GM21367 (cell line): ENCODE measurements around the gene ASPG.

Source experiments
- ATAC-seq: cut with Tn5 transposase; IDR thresholded peaks from one replicate; pipeline ENCODE4 v1.9.1; 2021; ENCODE audit not compliant: unreplicated experiment

Gene ASPG

DNA sequence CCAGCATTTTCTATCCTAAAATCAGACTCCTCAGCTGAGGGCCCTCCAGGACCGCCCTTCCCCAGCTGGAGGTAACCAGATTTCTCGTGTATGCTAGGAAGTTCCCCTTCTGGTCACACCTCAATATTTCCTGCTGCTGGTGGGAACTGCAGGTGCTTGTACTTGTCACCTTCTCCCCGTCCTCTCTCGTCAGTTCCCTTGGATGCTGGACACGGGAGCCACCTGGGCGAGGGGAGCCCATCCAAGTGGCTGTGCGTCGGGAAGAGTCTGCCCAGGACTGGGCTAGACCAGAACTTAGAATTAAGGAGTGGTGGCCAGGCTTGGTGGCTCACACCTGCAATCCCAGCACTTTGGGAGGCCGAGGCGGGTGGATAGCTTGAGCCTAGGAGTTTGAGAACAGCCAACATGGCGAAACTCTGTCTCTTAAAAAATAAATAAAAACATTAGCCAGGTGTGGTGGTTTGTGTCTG lies 29.7 kb downstream of the ASPG start:
- no peak for ATAC-seq

DNA sequence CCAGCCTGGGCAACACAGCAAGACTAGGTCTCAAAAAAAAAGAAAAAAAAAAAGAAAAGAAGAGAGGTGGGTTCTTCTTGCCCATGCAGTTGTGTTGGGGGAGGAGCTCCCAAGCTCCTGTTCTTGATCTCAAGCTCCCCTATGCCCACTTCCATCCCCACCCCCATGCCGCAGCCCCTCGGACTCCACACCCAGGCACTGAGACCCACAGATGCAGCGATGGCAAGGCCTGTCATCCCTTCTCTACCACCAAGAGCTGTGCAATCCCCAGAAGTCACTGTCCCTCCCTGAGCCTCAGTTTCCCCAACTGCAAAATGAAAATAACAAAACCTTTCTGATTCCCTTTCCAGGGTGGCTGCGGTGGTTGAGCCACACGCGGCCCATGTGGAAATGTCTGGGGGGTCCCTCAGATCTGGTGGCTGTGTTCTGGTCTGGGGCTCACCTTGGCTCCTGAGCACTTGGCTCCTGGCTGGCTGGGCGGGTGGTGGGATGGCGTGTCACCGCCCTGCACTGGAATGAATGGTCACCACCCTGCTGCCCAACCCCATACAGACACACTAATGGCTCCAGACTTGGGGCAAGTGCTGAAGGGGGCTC lies 30.3 kb downstream of the ASPG start:
- no peak for ATAC-seq

DNA sequence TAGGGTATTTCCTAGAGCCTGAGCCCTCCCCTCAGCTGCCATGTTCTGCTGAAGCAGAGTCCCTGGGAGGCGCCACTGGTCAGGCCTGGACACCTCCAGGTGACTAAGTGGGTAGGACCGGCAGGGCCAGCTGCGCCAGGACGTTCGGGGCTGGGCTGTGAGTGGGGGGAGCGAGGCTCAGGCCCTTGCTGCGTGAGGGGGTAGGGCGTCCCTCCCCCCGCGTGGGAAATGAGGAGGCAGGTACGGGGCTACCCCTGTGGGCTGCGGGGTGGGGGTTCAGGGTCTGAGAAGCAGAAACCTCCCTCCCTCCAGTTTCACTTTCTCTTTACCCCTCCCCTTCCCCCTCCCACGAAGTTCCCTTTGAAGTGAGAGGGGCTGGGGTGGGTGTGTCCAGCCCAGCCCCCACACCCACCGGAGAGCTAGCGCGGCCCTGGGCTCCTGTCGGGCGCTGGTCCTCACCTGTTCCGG lies 30.8 kb downstream of the ASPG start:
- no peak for ATAC-seq

DNA sequence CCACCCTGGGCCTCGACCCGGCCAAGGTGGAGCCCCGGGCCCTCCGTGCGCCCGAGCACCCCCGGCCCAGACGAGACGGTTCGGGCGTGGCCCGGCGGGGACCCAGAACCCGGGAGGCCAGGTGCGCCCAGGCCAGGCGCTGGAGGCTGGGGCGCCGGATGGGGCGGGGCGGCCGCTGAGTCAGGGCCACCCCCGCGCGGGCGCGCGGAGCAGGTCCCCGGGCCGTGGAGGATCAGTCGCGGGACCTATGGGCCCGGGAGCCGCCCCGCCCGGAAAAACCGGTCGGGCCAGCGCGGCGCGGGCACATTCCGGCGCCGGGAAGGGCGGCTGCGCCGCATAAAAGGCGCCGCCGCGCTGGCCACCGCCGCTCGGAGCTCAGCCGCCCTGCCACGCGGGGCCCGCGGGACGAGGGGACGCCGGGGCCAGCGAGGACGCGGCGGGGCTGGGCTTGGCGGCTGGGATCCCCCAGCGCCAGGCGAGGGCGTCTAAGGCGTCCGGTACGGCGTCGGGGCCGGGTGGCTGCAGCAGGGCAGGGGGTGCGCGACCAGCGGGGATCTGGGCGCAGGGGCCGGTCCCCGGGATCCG lies 31.3 kb downstream of the ASPG start:
- ATAC-seq: no peak

DNA sequence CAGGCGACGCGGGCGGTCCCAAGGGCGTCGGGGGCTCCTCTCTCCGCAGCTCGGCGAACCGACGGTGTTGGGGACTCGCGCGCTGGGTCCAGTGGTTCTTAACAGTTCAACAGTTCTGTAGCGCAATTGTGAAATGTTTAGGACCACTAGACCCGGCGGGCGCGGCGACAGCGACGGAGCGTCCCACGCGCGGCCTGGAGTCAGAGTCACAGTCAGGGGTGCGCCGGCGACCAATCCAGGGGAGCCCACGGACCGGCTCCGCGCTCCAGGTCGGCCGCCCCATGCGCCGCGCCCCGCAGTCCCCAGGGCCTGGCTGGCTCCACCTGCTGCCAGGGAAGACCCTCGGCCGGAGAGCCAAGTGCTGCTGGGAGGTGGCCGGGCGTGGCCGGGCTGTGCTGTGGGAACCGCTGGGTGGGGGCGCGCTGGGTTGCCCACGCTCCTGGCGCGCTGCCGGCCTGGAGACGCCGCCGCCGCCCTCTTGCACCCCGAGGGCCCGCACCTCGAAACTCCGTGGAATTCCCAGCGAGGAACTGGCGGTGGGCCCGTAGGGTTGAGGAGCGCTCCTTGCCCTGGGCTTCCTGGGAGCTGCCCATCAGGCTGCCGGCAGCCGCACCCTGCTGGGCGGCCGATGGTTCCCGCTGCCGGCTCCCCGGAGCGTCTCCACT lies 32.0 kb downstream of the ASPG start:
- no peak for ATAC-seq

DNA sequence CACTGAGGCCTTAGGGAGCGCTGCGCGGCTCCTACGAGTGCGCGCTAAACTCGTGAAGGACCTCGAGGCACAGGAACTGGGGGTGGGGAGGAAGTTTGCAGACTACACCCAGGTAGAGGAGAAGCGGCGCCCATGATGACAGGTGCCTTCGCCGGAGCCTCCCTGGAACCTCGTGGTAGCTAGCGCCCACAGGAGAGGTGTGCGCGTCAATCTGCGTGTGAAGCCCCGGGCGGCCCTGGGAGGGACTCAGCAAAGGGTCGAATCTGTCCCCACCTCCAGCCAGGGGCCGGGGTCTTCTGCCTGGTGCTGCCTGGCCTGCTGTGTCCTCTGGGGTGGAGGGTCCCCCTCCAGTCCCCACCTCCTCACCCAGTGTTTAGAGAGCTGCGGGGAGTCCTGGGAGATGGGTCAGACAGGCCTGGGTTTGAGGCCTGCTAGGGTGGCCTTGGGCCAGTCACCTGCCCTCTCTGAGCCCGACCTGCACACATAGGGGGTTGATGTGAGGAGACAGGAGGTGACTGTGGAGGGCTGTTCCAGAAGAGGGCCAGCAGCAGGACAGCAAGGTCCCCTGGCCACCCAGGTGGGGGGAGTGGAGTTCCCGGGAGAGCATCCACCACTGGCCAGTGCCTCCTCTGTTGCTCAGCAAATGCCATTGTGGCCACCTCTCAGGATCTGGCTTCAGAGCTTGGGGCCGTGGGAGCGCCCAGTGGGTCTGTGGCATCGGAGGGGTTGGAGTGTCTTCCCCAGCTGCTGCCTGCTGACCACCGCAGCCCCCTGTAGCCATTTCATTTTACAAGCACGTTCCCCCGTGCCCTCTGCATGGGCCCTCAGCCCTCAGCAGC lies 32.7 kb downstream of the ASPG start:
- ATAC-seq: no peak

DNA sequence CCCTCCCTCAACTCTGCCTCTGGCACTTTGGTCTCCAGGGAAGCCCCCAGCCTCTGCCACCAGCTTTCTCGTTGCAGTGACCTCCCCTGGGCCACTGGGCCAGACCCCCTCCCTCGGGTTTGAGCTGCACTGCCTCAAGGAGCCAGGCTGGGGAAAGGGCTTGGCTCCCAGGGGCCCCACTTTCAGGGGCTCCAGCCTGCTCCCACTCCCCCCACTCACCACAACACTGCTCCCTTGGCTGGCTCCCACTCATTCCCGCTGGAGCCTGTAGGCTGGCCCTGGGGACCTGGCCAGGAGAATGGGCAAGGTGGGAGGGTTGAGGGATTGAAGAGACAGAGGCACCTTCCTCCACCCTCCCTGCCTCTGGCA lies 33.6 kb downstream of the ASPG start:
- no peak for ATAC-seq

DNA sequence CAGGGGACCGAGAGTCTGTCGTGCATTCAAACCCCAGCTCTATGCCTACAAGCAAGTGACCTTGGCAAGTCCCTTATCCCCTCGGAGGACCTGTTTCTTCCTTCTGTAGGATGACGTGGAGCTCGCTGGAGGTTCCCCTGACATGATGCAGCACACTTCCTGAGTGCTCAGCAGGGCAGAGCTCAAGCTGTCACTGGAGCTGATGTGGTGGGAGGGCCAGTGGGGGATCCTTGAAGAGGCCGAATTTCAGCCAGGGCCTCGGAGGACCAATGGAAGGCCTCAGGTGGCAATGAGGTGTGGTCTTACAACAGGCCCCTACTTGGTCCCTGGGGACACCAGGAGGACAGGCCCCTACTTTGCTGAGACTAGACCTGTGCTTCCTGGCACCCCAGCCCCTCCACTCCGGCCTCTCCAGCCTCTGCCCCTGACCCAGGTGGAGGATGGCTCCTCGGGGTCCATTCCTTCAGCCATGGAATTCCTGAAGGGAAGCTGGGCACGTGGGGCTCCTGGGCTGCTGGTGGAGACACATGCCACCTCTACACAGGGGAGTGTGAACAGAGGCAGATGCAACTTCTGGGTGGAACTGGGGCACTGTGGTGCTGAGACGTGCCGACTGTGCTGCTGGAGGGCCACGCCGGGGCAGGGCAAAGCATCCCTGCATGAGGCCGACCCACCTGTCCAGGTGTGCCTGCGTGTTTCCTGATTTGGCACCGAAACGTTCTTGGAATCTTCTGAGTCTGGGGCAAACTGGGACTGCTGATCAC lies 34.2 kb downstream of the ASPG start:
- no peak for ATAC-seq

DNA sequence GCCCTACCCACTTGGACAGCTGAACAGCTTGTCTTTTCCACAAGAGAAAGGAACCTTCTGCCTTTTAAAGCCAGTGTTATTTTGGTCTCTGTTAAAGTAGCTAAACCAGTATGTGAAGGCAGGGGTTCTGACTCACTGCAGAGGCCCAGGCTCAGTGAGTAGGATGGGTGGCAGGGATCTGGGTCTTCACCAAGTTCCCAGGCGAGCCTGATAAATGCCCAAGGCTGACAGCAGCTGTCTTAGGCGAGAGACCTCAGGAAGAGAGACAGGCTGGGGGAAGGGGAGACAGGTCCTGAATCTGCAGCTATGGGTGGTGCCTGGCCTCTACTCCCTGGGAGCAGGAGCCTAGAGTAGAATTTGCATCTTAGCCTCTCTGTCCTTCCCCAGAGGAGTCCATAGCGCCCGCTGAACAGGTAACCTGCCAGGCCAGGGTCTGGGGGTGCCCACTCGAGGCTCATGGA lies 34.8 kb downstream of the ASPG start:
- ATAC-seq: no peak

DNA sequence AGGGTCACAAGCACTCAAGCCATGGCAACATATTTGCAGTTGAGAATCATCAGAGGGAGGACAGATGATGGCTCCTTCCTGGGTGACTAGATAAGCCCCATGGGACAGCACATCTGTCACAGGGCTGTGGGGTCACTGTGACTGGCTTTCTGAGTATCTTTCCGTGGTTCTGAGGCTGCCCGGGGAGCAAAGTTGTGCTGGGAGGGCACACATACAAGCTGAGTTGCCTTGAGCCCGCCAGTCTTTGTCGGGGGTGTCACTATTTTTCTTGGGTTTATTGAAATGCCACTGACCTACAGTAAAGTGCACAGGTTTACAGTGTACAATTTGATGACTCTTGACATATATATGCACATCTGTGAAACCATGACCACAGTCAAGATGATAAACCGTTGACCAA lies 35.6 kb downstream of the ASPG start:
- ATAC-seq: no peak

DNA sequence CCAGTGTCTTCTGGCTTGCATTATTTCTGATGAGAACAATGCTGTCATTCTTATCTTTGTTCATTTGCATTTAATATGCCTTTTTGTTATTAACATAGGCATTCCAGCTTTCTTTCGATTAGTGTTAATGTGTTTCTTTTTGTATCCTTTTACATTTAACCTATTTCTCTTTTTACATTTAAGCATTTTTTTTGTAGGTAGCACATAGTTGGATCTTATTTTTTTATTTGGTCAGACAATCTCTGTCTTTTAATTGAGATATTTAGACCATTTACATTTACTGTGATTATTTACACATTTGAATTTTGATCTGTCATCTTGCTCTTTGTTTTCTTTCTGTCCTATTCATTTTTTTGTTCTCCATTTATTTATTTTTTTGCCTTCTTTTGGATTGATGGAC lies 38.4 kb downstream of the ASPG start:
- ATAC-seq: no peak

DNA sequence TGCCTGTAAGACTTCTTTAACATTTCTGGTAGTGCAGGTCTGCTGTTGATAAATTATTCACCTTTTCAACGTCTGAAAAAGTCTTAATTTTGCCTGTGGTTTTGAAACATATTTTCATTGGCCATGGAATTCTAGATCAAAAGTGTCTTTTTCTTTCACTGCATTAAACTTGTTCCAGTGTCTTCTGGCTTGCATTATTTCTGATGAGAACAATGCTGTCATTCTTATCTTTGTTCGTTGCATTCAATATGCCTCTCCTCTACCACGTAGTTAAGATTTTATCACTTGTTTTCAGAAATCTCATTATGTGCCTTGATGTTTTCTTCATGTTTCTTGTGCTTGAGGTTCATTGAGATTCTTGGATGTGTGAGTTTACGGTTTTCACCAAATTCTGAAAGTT lies 39.5 kb downstream of the ASPG start:
- ATAC-seq: no peak

DNA sequence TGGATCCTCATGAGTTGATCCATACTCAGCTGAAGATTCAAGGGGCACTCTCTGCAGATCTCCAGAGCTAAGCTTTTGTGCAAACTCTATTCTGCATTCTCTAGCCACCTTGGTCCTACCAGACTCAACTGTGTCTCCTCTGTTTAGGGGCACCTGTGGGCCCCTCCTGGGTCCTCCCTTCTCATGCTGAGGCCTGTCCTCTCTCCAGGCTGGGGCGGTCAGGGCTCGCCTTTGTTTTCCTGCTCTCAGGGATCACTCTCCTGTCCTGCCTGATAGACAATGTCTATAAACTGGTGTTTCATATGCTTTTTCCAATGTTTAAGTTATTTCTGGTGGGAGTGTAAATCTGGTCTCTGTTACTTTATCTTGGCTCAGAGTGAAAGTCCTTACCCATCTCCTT lies 41.3 kb downstream of the ASPG start:
- ATAC-seq: no peak

DNA sequence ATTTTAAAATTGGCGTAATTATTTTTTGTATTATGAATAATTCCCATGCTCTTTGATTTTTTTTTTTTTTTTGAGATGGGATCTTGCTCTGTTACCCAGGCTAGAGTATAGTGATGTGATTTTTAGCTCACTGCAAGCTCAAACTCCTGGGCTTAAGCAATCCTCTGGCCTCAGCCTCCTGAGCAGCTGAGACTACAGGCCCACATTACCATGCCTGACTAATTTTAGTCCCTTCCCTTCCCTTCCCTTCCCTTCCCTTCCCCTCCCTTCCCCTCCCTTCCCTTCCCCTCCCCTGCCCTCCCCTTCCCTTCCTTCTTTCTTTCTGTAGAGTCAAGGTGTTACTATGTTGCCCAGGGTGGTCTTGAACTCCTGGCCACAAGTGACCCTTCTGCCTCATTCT lies 43.5 kb downstream of the ASPG start:
- ATAC-seq: no peak

DNA sequence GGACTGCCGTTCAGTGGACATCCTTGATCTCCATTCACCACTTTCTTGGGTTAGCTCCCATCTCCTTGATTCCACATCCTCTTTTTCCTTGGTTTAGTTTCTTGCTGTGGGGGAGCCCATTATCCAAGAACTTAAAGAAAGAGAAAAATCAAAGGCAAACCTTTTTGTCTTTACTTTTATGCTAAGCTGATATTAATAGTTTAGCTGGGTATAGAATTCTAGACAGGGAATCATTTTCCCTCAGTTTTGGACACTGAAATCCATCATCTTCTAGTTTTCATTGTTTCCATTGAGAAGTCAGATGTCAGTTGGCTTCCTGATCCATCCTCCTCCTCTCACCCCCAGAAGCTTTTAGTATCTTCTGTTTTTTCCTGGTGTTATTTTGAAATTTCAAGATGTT lies 44.1 kb downstream of the ASPG start:
- ATAC-seq: no peak

DNA sequence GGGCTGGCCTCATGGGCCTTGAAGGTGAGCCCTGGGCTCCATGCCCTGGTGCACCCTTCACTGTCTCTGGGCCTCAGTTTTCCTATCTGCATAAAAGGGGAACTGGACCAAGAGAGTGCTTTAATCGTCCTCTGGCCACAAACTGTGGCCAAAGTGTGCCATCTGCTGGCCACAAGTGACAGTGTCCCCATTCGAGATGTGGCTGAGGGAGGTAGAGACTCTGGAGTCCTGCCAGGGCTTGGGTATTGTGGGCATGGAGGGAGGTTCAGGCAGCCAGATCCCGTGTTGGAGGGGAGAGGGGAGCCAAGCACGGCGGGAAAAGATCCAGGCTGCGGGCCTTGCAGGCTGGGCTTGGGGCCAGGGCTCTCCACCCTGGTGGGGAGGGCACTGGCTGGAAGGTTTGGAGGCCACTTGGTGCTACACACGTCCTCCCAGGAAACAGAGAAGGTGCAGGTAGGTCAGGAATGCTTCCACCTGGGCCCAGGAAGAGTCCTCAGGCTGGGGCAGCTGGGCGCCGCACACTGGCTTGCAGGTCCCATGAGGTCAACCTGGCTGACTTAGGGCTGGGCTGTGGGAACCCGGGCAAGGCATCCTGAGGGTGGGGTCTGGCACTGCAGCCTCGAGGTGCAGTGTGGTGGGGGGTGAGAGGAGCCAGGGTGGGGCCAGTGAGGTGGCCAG lies 45.6 kb downstream of the ASPG start:
- ATAC-seq: no peak

DNA sequence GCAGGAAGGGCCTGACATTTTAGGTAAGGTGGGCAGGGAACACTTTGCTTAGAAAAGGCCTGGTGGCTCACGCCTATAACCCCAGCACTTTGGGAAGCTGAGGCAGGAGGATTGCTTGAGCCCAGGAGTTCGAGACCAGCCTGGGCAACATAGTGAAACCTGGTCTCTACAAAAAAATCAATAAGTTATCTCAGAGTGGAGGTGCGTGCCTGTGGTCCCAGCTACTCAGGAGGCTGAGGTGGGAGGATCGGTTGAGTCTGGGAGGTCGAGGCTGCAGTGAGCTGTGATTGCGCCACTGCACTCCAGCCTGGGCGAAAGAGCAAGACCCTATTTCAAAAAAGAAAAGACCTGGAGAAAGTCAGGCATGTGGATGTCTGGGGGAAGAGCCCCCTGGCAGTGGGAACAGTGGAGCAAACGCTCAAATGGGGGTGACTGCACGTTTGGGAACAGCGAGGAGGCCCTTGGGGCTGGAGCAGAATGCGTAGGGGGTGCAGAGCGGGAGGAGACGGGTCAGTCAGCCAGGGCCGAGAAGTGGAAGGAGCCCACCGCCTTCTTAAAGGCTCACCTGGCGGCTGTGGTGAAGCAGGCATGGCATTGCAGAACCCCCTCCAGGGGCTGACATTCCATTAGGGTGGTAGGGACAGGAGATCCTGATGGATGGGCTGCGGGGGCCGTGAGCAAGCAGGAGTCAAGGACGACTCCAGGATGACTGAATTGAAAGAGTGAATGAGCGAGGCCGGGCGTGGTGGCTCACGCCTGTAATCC lies 46.6 kb downstream of the ASPG start:
- no peak for ATAC-seq

DNA sequence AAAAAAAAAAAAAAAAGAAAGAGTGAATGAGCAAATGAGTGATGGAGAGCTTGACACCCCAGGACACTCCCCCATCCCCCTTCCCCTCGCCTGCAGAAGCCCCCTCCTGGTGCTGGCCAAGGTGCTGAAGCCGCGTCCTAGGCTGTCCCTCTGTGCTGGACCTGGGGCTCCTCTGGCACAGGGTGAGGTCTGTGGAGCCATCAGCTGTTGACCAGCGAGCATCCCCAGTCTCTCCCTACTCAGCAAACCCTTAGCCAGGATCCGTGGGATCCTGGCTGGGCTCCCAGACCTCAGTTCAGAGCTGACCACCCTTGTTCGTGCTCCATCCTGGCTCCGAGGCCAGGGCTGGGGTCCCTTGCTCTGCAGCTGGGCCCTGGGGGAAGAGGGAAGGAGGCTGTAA lies 47.5 kb downstream of the ASPG start:
- no peak for ATAC-seq

DNA sequence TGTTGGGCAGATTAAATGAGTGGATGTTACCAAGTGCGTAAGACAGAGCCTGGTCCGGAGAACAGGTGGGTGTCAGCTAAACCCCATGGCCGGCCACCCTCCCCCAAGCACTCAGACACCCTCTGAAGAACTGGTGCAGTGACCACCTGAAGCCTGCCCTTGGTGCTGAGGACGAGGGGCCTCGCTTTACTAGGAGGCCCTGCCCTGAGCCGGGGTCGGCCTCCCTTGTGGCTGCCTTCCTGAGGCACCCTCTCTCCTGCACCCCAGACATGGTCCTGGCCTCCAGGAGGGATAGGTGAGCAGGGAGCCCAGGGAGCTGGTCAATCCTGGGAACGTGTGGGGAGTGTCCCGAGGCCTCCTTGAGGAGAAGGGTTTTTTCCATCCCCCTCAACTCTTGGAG lies 48.0 kb downstream of the ASPG start:
- no peak for ATAC-seq
